IMR-90 (cell line): Measurements from ENCODE around the gene DDX31. TPM values are rescaled to one million over a fixed set of nuclear protein-coding genes. Genes with fewer than 3 reads are reported as not detected.

Experiments
- ATAC-seq: fragments of 200-7000 bp; cut with Tn5 transposase; 2 replicates; pipeline ENCODE4 v1.9.1; 2020; ENCODE audit warnings: low read depth, mild to moderate bottlenecking, moderate library complexity
- BruUV-seq: library from RNA; stranded (reverse); fragments of 400-500 nt; replicated peaks from 2 replicates; lab custom pipeline; 2021; lab: Mats Ljungman, UMichigan
- CTCF ChIA-PET: fragments of 300-600 bp; formaldehyde crosslinking; extraction: SDS; loops from one replicate; lab custom pipeline; 2021; ENCODE audit warnings: antibody characterized with exemption; lab: Yijun Ruan, JAX
- POLR2A ChIA-PET: fragments of 300-600 bp; sonication (Branson Sonifier 250); formaldehyde crosslinking; loops from one replicate; lab custom pipeline; 2022; ENCODE audit warnings: antibody characterized with exemption; ENCODE audit not compliant: unreplicated experiment; lab: Charles Lee
- DNase-seq: peaks from one replicate; pipeline ENCODE4 v3.0.0; 2013
- H2AFZ ChIP-seq: replicated peaks from 2 replicates; pipeline ENCODE3; 2013; ENCODE audit warnings: low read length, mild to moderate bottlenecking; ENCODE audit not compliant: poor library complexity
- H2AK5ac ChIP-seq: 2 replicates; pipeline ENCODE4 v1.6.1; 2013; ENCODE audit warnings: low read depth, low read length, inconsistent platforms
- H2AK9ac ChIP-seq: replicated peaks from 2 replicates; pipeline ENCODE3; 2013; ENCODE audit warnings: mild to moderate bottlenecking, low read depth, low read length, moderate library complexity; ENCODE audit not compliant: poor library complexity
- H2BK120ac ChIP-seq: 2 replicates; pipeline ENCODE4 v1.6.1; 2013; ENCODE audit warnings: low read depth, low read length, inconsistent platforms
- H2BK15ac ChIP-seq: 3 replicates; pipeline ENCODE4 v1.6.1; 2013; ENCODE audit warnings: low read depth, low read length, inconsistent platforms
- H2BK20ac ChIP-seq: 2 replicates; pipeline ENCODE4 v1.6.1; 2013; ENCODE audit warnings: low read depth, mild to moderate bottlenecking, inconsistent platforms, low read length, moderate library complexity
- H2BK5ac ChIP-seq: 2 replicates; pipeline ENCODE4 v1.6.1; 2013; ENCODE audit warnings: mild to moderate bottlenecking, low read depth, low read length, inconsistent platforms; ENCODE audit not compliant: poor library complexity, severe bottlenecking
- H3K14ac ChIP-seq: replicated peaks from 2 replicates; pipeline ENCODE4 v1.6.1; 2013; ENCODE audit warnings: low read depth, low read length, inconsistent platforms
- H3K18ac ChIP-seq: 2 replicates; pipeline ENCODE4 v1.6.1; 2013; ENCODE audit warnings: low read depth, low read length, control low read depth
- H3K23ac ChIP-seq: 2 replicates; pipeline ENCODE4 v1.6.1; 2013; ENCODE audit warnings: low read depth, low read length, inconsistent platforms
- H3K27ac ChIP-seq: 2 replicates; pipeline ENCODE4 v1.5.1; 2013; ENCODE audit warnings: mild to moderate bottlenecking, control low read depth, low read length; ENCODE audit not compliant: insufficient read depth
- H3K27me3 ChIP-seq: 2 replicates; pipeline ENCODE4 v1.6.1; 2013; ENCODE audit warnings: low read length; ENCODE audit not compliant: control insufficient read depth, insufficient read depth
- H3K36me3 ChIP-seq: 2 replicates; pipeline ENCODE4 v1.6.1; 2013; ENCODE audit warnings: low read length, mixed read lengths; ENCODE audit not compliant: control insufficient read depth, insufficient read depth
- H3K4ac ChIP-seq: 2 replicates; pipeline ENCODE4 v1.6.1; 2013; ENCODE audit warnings: low read depth, low read length, inconsistent platforms
- H3K4me1 ChIP-seq: 2 replicates; pipeline ENCODE4 v1.6.1; 2013; ENCODE audit warnings: low read length, mixed read lengths; ENCODE audit not compliant: control insufficient read depth, insufficient read depth
- H3K4me2 ChIP-seq: 2 replicates; pipeline ENCODE4 v1.6.1; 2013; ENCODE audit warnings: low read depth, mild to moderate bottlenecking, control low read depth, low read length, moderate library complexity
- H3K4me3 ChIP-seq: 2 replicates; pipeline ENCODE4 v1.5.1; 2013; ENCODE audit warnings: low read depth, mild to moderate bottlenecking, control low read depth, low read length, moderate library complexity; ENCODE audit not compliant: insufficient read depth
- H3K56ac ChIP-seq: 2 replicates; pipeline ENCODE4 v1.6.1; 2013; ENCODE audit warnings: low read length, inconsistent platforms; ENCODE audit not compliant: insufficient read depth; ENCODE audit errors: extremely low read depth
- H3K79me1 ChIP-seq, 2 experiments: 2 replicates each; pipeline ENCODE4 v1.6.1; 2013; ENCODE audit warnings: low read length in 2 of 2, inconsistent platforms in 1 of 2, low read depth in 1 of 2
- H3K9ac ChIP-seq: 2 replicates; pipeline ENCODE4 v1.6.1; 2013; ENCODE audit warnings: low read depth, low read length, control low read depth
- H3K9me1 ChIP-seq: 2 replicates; pipeline ENCODE4 v1.6.1; 2013; ENCODE audit warnings: low read length, inconsistent platforms; ENCODE audit not compliant: insufficient read depth
- H3K9me3 ChIP-seq: 2 replicates; pipeline ENCODE4 v1.6.1; 2013; ENCODE audit warnings: low read length; ENCODE audit not compliant: control insufficient read depth, insufficient read depth
- H4K20me1 ChIP-seq: 2 replicates; pipeline ENCODE4 v1.6.1; 2013; ENCODE audit warnings: low read length, inconsistent platforms; ENCODE audit not compliant: insufficient read depth
- H4K5ac ChIP-seq: 2 replicates; pipeline ENCODE4 v1.6.1; 2013; ENCODE audit warnings: mild to moderate bottlenecking, low read depth, low read length, control low read depth
- H4K8ac ChIP-seq, 2 experiments: 2 replicates each; pipeline ENCODE4 v1.6.1; 2013; ENCODE audit warnings: low read depth in 2 of 2, low read length in 2 of 2, control low read depth in 1 of 2, inconsistent platforms in 1 of 2
- H4K91ac ChIP-seq: 2 replicates; pipeline ENCODE4 v1.6.1; 2013; ENCODE audit warnings: low read depth, low read length, inconsistent platforms; ENCODE audit not compliant: insufficient read depth
- CEBPB ChIP-seq: IDR thresholded peaks from 2 replicates; pipeline ENCODE4 v1.6.1; 2012; ENCODE audit warnings: low read depth, low read length, improper control_type of control experiment
- CHD1 ChIP-seq: IDR thresholded peaks from 2 replicates; pipeline ENCODE4 v1.6.1; 2012; ENCODE audit warnings: low read depth, low read length, improper control_type of control experiment
- FOS ChIP-seq: fragments of 150-350 bp; IDR thresholded peaks from 2 replicates; pipeline ENCODE4 v1.6.1; 2016; ENCODE audit warnings: low read depth, low read length
- MAZ ChIP-seq: IDR thresholded peaks from 2 replicates; pipeline ENCODE4 v1.6.1; 2012; ENCODE audit warnings: low read depth, mild to moderate bottlenecking, low read length, improper control_type of control experiment, moderate library complexity, borderline replicate concordance
- MXI1 ChIP-seq: IDR thresholded peaks from 2 replicates; pipeline ENCODE4 v1.6.1; 2012; ENCODE audit warnings: low read depth, mild to moderate bottlenecking, low read length, moderate library complexity, borderline replicate concordance
- RAD21 ChIP-seq: IDR thresholded peaks from 2 replicates; pipeline ENCODE4 v1.6.1; 2012; ENCODE audit warnings: low read length, improper control_type of control experiment
- RFX5 ChIP-seq: IDR thresholded peaks from 2 replicates; pipeline ENCODE4 v1.8.0; 2012; ENCODE audit warnings: low read depth, mild to moderate bottlenecking, low read length, moderate library complexity
- SMC3 ChIP-seq: fragments of 150-350 bp; IDR thresholded peaks from 2 replicates; pipeline ENCODE4 v1.6.1; 2016; ENCODE audit warnings: low read depth, mild to moderate bottlenecking, antibody characterized with exemption, low read length, moderate library complexity
- WGBS, 2 experiments: methylation state at CpG; one replicate each; pipeline versions ENCODE4 v1.1.5 to v1.1.7; 2013; ENCODE audit warnings: missing lambda C conversion rate in 2 of 2; ENCODE audit not compliant: insufficient read length in 1 of 2; ENCODE audit errors: extremely low coverage in 2 of 2; 5-methylcytosine and 5-hydroxymethylcytosine counted together
- dilution Hi-C: fragments of 300-500 bp; cut with HindIII; formaldehyde crosslinking; loops from one replicate; pipeline ENCODE4 v1.14.3; 2018; ENCODE audit warnings: low sequenced_read_pairs; ENCODE audit not compliant: unreplicated experiment
- in situ Hi-C: fragments of 300-500 bp; cut with MboI; formaldehyde crosslinking; loops from 3 replicates; pipeline ENCODE4 v1.14.3; 2019; ENCODE audit warnings: low sequenced_read_pairs, inconsistent platforms, mixed read lengths
- intact Hi-C: fragments of 100-400 bp; cut with micrococcal nuclease; formaldehyde crosslinking; loops from 2 replicates; pipeline ENCODE4 v1.10.0; 2022
- polyA plus RNA-seq, 3 experiments: library from polyadenylated mRNA; depleted of rRNA; stranded (reverse); fragments of >200 nt; gene quantifications; 2 replicates each; pipeline ENCODE4 v1.2.3, GENCODE V29; 2012; ENCODE audit warnings: low replicate concordance in 1 of 3
- total RNA-seq: library from RNA; depleted of rRNA; stranded (reverse); fragments of >200 nt; gene quantifications from 2 replicates; pipeline ENCODE4 v1.2.3, GENCODE V29; 2012
- TF ChIP-seq, protein P1 (sequence below): fragments of 150-350 bp; IDR thresholded peaks from 2 replicates; pipeline ENCODE4 v1.6.1; 2017; ENCODE audit warnings: mild to moderate bottlenecking, antibody characterized with exemption, low read length, low read depth

DDX31 gene
- total and polyA plus RNA-seq, 2 of the 4 experiments (the other 2 are of a cell fraction) = 10.7 to 14.0 TPM

DNA sequence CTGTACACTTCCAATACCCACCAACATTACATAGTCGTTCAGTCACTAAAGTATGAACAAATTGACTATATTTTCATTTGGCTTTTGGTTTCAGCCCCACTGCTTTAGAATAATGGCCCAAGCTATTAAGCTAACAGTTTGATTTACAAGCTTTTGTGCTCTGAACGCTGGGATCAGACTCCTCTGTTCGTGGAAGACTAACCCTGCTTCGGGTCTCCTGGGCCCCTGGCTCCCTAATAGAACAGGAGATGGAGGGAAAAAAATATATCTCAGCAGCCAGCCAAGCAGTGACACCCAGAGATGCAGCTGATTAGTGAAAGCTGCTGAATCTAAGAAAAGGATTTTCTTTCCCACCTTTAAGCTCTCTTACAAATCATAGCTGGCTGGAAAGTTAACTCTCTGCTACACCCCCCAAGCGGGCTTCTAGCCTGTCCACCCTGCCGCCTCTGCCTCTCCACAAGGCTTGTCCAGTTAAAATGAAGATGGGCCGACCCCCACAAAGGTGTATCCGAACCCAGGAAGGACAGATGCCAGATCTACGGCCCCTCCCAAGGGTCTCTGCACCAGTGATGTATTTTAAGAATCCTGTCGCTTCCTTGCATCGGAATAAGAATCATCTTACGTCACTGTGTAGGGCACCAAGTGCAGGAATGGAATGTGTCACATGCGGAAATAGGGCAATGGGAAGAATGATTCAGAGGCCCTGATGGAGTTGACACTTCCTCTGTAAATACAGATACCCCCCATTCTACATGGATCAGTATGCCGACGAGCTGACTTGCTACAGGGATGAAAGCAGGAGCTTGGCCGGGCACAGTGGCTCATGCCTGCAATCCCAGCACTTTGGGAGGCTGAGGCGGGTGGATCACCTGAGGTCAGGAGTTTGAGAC is 120.8 kb downstream of the DDX31 start:
- Histone ChIP-seq H4K91ac (no peak overlapping the region), H2AK5ac (no peak overlapping the region), H2AK9ac (no peak overlapping the region), H3K27ac (no peak overlapping the region), H3K14ac (no peak overlapping the region), H3K4me3 (no peak overlapping the region), H4K20me1 (no peaks in the 10 kb centered on the region), H3K36me3 (no peaks in the 10 kb centered on the region), H2BK5ac (no peak overlapping the region), H4K5ac (no peak overlapping the region), H3K27me3 (peaks cover 43% of the 10 kb centered on the region), H3K4ac (no peak overlapping the region), H3K18ac (no peak overlapping the region), H3K56ac (no peak overlapping the region), H3K4me1 (no peaks in the 10 kb centered on the region), H3K4me2 (no peak overlapping the region), H3K9ac (no peak overlapping the region), H2BK120ac (no peak overlapping the region), H3K79me1 (no peaks in the 10 kb centered on the region), H3K23ac (no peak overlapping the region), H4K8ac (no peak overlapping the region), H2BK20ac (no peak overlapping the region), H3K9me3 (peaks cover 3% of the 10 kb centered on the region), H2AFZ (no peak overlapping the region), H2BK15ac (no peak overlapping the region), H3K9me1 (no peaks in the 10 kb centered on the region)
- CTCF ChIA-PET = no interaction called here
- WGBS, 2 experiments = 40% methylated on average over 1 of the region's 17 CpGs; no CpG with 5 or more reads in 1 of the 2 experiments
- intact Hi-C loops (no loop called here), in situ Hi-C loops (no loop called here), dilution Hi-C loops (no loop called here)
- no peak for ATAC-seq
- POLR2A ChIA-PET = no interaction called here
- BruUV-seq = no TSS peak
- no peak for TF ChIP-seq CHD1
- TF ChIP-seq RAD21 = no peak
- no peak for TF ChIP-seq MXI1
- TF ChIP-seq RFX5 = no peak
- TF ChIP-seq FOS = no peak
- TF ChIP-seq SMC3 = no peak
- no peak for TF ChIP-seq MAZ
- TF ChIP-seq, protein P1, sequence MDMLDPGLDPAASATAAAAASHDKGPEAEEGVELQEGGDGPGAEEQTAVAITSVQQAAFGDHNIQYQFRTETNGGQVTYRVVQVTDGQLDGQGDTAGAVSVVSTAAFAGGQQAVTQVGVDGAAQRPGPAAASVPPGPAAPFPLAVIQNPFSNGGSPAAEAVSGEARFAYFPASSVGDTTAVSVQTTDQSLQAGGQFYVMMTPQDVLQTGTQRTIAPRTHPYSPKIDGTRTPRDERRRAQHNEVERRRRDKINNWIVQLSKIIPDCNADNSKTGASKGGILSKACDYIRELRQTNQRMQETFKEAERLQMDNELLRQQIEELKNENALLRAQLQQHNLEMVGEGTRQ = no peak
- TF ChIP-seq CEBPB = no peak
- DNase-seq = no peak
